Measurements from ENCODE around the gene AAK1.

The AAK1 gene

DNA sequence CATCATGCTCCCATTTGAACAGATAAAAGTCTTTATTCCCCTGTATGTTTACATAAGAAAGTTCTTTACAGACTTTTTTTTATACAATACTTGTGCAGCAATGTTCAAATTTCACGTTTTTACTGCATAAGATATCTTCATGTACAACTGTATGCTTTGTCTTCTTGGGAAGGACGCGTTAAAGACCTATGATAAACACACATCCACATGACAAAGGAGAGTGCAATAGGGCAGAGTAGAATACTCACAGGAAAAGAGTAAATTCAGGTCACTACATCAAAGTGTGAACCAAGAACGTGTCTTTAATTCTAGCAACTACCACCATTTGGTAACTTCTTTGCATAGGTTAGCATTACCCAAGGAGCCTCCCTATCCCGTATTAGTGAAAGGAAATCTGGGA, 172.6 kb downstream of the AAK1 start:
- TF ChIP-seq, protein P1, sequence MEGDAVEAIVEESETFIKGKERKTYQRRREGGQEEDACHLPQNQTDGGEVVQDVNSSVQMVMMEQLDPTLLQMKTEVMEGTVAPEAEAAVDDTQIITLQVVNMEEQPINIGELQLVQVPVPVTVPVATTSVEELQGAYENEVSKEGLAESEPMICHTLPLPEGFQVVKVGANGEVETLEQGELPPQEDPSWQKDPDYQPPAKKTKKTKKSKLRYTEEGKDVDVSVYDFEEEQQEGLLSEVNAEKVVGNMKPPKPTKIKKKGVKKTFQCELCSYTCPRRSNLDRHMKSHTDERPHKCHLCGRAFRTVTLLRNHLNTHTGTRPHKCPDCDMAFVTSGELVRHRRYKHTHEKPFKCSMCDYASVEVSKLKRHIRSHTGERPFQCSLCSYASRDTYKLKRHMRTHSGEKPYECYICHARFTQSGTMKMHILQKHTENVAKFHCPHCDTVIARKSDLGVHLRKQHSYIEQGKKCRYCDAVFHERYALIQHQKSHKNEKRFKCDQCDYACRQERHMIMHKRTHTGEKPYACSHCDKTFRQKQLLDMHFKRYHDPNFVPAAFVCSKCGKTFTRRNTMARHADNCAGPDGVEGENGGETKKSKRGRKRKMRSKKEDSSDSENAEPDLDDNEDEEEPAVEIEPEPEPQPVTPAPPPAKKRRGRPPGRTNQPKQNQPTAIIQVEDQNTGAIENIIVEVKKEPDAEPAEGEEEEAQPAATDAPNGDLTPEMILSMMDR (IDR thresholded peaks at IDR 0.05; ENCODE audit: low read depth, low read length, missing control alignments): no peak
- Histone ChIP-seq H3K27me3 (replicated peaks) (no peaks in the 10 kb centered on the region), H3K4me3 (ENCODE audit: low read depth, low read length) (no peak overlapping the region), H3K36me3 (replicated peaks) (peaks cover 9% of the 10 kb centered on the region), H3K27ac (no peak overlapping the region)
- in situ Hi-C loops (cut with HindIII; ENCODE audit: low pct_ligation_motif_present, low sequenced_read_pairs): no loop called here
- DNase-seq: no peak

DNA sequence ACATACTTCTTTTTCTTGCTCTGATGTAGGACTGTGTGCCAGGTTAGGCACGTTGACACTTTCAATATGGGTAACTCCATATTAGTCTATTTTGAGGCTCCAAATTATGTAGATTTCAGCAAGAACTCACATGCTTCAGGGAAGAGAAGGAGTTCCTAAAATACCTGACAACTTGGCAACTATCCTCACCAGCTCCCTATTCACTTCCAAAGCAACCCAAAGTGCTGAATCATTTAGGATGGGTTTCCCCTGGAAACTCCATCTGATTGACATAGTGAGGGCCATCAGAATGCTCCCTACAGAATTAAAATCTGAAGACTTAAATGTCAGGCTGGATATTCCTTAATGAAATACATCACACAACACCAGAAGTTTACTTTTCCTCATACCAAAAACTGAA, 173.8 kb downstream of the AAK1 start:
- H3K27ac ChIP-seq: no peak overlapping the region

DNA sequence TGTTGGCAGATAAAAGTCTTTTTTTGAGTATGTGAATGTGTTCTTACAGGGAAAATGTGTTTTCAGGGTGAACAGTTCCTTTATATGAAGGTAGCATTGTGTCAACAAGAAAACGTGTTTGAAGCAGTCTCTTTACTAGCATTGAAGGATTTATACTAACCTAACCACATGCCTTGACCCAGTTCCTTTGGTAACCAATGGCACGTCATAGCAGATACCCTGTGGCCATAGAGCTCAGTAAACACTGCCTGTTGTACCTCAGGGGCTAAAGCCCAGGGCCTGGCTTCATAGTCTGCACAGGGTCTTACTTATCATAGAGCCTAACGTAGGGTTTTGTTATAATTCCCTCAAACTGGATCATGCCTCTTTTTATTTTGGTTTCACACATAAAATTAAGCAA, 174.2 kb downstream of the AAK1 start:
- in situ Hi-C loops (cut with HindIII; ENCODE audit: low pct_ligation_motif_present, low sequenced_read_pairs): no loop called here
- Histone ChIP-seq H3K27ac (no peak overlapping the region), H3K4me3 (ENCODE audit: low read depth, low read length) (no peak overlapping the region), H3K27me3 (replicated peaks) (no peaks in the 10 kb centered on the region), H3K36me3 (replicated peaks) (peaks cover 5% of the 10 kb centered on the region)
- TF ChIP-seq, protein P1 (IDR thresholded peaks at IDR 0.05; ENCODE audit: low read depth, low read length, missing control alignments): no peak
- DNase-seq: no peak

More for the DNA sequence above, 173.8 kb downstream of the AAK1 start:
- Histone ChIP-seq H3K4me3 (ENCODE audit: low read depth, low read length) (no peak overlapping the region), H3K27me3 (replicated peaks) (no peaks in the 10 kb centered on the region), H3K36me3 (replicated peaks) (peaks cover 5% of the 10 kb centered on the region)
- in situ Hi-C loops (cut with HindIII; ENCODE audit: low pct_ligation_motif_present, low sequenced_read_pairs): no loop called here
- no peak for DNase-seq
- TF ChIP-seq, protein P1 (IDR thresholded peaks at IDR 0.05; ENCODE audit: low read depth, low read length, missing control alignments): no peak

DNA sequence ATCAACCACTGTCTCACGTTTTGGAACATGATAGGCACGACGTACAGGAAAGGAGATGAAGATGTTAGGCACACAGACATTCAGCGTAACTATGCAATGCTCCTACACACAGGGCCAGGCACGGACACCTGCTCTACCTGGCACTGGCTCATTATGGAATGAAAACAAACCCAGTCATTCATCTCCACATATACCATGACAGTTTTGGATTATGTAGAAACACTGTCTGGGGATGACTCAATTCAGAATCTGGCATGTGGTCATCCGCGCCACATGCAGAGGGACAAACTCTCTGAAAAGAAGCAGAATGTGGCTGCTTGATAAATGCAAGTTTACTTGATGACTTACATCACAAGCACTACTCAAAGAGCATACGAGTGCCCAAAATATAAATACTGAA, 176.8 kb downstream of the AAK1 start:
- in situ Hi-C loops (cut with HindIII; ENCODE audit: low pct_ligation_motif_present, low sequenced_read_pairs): no loop called here
- Histone ChIP-seq H3K27me3 (replicated peaks) (no peaks in the 10 kb centered on the region), H3K36me3 (replicated peaks) (peaks cover 5% of the 10 kb centered on the region), H3K27ac (no peak overlapping the region), H3K4me3 (ENCODE audit: low read depth, low read length) (no peak overlapping the region)
- TF ChIP-seq, protein P1 (IDR thresholded peaks at IDR 0.05; ENCODE audit: low read depth, low read length, missing control alignments): no peak
- DNase-seq: peak; percentile 4

DNA sequence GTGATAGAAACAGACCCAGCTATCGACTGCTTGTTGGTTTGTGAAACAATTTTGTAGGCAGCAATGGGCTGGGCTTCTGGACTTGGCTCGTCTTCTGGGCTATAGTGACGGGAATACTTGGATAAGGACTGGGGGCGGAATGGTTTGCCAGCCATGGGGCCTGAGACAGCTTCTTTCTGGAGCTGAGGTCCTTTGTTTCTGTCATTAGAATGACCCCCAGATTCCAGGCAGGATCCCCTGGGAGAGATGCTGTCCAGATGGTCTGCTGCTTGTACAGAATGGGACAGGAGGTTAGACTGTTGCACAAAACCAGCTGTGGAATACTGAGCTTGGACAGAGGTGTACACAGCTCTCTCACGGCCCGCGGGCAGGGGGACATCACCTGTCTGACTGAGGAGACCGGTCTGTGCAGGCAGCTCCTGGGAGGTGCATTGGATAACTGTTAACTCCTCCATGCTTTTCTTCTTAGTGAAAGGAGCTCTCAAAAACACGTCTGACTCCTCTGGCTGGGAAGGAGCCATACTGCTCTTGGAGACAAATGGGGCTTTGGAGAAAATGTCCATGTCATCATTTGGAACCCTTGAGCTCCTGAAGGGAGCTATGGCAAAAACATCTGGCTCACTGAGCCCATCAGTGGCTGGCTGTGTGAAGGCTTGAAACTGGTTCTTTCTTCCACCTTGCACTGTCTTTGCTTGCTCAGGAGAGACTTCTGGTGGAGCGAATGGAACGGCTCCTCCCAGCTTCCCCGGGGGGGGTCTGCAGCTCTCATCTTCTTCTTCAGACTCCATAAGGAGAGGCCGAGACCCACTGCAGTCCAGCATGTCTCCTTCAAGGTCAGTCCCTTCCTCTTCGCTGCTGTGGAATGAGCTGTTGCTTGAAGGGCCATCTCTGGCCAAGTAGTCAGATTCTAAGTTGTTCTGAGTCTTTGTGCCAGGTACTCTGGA, 177.8 kb downstream of the AAK1 start:
- Histone ChIP-seq H3K36me3 (replicated peaks) (peaks cover 3% of the 10 kb centered on the region), H3K27me3 (replicated peaks) (no peaks in the 10 kb centered on the region), H3K27ac (no peak overlapping the region), H3K4me3 (ENCODE audit: low read depth, low read length) (no peak overlapping the region)
- no peak for DNase-seq
- in situ Hi-C loops (cut with HindIII; ENCODE audit: low pct_ligation_motif_present, low sequenced_read_pairs): no loop called here
- TF ChIP-seq, protein P1 (IDR thresholded peaks at IDR 0.05; ENCODE audit: low read depth, low read length, missing control alignments): no peak
